ENCODE results near the gene RANBP3.
A peak's percentile ranks its signal among the peaks of the same experiment; 100 is the strongest.

Gene RANBP3

DNA sequence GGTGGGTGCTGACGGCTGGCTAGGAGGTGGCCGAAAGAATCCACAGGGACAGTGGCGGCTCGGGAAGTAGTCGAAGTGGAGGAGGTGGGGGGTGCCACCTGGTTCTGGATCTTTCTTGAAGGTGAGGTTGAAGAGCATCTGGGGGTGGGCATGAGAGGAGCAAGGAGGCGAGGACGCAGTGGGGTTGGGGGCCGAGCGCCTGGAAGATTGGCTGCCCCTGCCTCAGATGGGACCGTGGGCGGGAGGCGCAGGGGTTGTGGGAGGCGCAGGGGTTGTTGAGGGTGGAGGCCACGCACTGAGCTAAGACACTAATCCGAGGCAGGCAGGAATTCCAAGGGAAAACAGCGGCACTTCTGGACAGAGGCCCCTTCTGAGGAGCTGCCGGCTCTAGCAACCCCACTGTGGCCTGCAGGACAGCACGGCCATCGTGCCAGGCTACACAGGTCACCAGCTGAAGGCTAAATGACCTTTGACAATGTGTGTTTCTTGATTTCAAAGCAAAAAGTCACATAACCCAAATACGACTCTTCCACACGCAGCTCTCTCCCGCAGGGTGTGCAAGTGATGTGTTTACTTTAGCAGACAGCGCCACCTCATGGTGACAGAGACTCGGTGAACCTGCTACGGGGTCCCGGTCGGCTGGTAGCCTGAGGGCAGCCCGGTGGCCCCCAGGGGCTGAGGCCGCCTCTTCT, 44.1 kb upstream of the RANBP3 start:
- TF ChIP-seq, protein P1, sequence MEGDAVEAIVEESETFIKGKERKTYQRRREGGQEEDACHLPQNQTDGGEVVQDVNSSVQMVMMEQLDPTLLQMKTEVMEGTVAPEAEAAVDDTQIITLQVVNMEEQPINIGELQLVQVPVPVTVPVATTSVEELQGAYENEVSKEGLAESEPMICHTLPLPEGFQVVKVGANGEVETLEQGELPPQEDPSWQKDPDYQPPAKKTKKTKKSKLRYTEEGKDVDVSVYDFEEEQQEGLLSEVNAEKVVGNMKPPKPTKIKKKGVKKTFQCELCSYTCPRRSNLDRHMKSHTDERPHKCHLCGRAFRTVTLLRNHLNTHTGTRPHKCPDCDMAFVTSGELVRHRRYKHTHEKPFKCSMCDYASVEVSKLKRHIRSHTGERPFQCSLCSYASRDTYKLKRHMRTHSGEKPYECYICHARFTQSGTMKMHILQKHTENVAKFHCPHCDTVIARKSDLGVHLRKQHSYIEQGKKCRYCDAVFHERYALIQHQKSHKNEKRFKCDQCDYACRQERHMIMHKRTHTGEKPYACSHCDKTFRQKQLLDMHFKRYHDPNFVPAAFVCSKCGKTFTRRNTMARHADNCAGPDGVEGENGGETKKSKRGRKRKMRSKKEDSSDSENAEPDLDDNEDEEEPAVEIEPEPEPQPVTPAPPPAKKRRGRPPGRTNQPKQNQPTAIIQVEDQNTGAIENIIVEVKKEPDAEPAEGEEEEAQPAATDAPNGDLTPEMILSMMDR (IDR thresholded peaks at IDR 0.05; ENCODE audit: borderline replicate concordance, control extremely low read depth, extremely low read depth, insufficient read depth, missing control alignments) = peak; percentile 79
- peak; percentile 92 for DNase-seq (ENCODE audit: low spot score)
- in situ Hi-C loops (cut with MboI; ENCODE audit: low sequenced_read_pairs, unreplicated experiment) = loop anchor here (10.0 kb wide), 1 partner anchor 217 kb away; the partner anchor contains the start of gene NRTN

DNA sequence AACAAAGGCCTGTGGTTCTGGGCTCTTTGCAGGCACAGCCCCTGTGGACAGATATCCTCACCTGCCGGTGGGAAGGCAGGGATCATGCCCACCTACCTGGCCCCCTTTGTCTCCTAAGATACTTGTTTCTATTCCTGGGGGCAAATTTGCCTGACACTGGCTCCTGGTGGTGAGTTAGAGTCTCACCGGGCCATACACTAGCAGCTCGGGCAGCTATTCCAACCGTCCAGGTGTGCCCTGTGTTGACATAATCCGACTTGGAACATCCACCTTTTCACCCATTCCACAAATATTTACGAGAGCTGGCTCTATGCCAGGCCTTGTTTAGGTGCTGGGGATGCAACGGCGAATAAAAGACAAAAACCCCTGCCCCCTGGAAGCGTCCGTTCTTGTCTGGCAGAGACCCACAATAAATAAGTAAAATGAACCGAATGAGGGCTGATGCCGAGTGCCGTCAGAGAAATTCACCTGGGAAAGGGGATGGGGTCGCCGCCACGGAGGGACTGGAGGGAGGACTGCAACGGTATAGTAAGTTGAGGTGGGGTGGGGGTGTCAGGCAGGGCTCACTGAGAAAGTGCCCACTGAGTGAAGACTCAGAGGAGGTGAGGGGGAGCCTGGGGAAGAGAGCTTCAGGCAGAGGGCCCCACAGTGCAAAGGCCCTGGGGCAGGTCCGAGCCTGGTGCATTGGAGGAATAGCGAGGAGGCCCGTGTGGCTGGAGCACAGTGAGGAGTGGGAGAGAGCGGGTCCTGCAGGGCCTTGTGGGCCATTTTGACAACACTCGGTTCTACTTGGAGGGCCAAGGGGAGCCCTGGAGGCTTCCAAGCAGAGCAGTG, 43.2 kb upstream of the RANBP3 start:
- in situ Hi-C loops (cut with MboI; ENCODE audit: low sequenced_read_pairs, unreplicated experiment) = loop anchor here (10.0 kb wide), 1 partner anchor 216 kb away; the partner anchor contains the start of gene NRTN
- DNase-seq (ENCODE audit: low spot score) = no peak
- TF ChIP-seq, protein P1 (IDR thresholded peaks at IDR 0.05; ENCODE audit: borderline replicate concordance, control extremely low read depth, extremely low read depth, insufficient read depth, missing control alignments) = no peak

DNA sequence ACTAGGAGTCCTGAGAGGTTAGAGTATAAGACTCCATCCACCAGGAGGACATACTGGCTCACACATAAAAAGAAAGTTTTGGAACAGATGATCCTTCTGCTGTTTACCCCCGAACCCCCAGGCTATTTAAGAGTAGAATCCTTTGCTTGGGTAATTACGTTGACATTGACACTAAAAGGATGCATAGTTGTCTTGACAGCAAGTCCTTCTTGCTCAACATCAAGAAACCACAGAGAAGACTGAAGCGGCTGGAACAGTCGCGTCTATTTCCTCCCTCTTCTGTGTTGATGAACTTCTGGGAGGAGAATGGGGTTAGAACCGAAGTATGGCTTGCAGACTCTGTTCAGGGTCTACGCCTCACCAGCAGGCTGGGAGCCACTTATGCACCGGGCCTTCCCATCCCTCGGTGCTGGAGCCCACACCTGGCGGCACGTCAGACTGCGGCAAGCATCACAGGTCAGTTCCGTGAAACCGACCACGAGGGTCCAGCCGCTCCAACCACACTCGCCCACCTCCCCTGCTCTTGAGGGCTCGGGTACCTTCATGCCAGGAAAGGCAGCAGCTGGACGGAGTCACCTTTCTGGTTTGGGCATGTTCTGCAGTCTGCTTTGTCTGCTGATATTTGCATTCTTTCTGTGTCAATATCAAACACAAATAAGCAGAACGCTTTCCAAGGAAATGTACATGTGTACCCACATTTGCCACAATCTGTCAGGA, 42.4 kb upstream of the RANBP3 start:
- in situ Hi-C loops (cut with MboI; ENCODE audit: low sequenced_read_pairs, unreplicated experiment) = loop anchor here (10.0 kb wide), 1 partner anchor 216 kb away; the partner anchor contains the start of gene NRTN
- no peak for DNase-seq (ENCODE audit: low spot score)
- TF ChIP-seq, protein P1 (IDR thresholded peaks at IDR 0.05; ENCODE audit: borderline replicate concordance, control extremely low read depth, extremely low read depth, insufficient read depth, missing control alignments) = no peak

DNA sequence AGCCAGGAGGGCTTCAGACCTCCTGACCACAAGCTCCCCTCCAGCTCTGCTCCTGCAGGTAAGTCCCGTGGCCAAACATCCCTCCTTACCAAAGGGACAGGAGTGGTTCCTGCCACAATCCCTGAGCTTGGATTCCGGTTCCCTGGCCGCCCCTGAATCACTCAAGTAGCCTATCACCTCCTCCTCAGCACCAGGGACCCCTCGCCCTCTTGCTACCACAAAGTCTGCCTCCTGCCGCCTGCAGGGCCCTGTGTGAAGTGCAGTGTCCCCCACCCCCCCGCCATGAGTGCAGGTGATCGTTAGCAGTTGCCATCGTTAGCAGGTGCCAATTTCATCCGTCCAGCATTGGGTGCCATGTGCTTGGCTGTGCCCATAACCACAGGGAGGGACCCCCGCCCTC, 40.8 kb upstream of the RANBP3 start:
- TF ChIP-seq, protein P1 (IDR thresholded peaks at IDR 0.05; ENCODE audit: borderline replicate concordance, control extremely low read depth, extremely low read depth, insufficient read depth, missing control alignments) = no peak
- no peak for DNase-seq (ENCODE audit: low spot score)
- in situ Hi-C loops (cut with MboI; ENCODE audit: low sequenced_read_pairs, unreplicated experiment) = no loop called here

DNA sequence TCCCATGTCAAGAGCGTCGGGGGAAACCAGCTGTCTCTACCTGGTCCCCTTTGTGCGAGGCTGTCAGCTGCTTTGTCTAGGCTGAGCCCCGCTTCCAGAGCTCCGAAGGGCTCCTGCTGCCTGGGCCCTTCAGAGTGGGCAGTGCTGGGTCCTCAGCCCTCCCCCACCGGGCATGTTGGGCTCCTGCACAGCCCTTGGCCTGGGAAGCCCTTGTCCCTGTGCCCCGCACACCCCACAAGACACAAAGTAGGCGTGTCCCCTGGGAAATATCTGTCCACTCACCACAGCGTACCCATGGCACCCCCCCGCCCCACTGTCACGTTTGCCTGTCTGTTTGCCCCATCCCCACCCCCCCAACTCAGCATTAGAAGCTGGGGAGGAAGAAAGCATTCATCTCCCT, 39.6 kb upstream of the RANBP3 start:
- TF ChIP-seq, protein P1 (IDR thresholded peaks at IDR 0.05; ENCODE audit: borderline replicate concordance, control extremely low read depth, extremely low read depth, insufficient read depth, missing control alignments) = no peak
- no peak for DNase-seq (ENCODE audit: low spot score)
- in situ Hi-C loops (cut with MboI; ENCODE audit: low sequenced_read_pairs, unreplicated experiment) = no loop called here

DNA sequence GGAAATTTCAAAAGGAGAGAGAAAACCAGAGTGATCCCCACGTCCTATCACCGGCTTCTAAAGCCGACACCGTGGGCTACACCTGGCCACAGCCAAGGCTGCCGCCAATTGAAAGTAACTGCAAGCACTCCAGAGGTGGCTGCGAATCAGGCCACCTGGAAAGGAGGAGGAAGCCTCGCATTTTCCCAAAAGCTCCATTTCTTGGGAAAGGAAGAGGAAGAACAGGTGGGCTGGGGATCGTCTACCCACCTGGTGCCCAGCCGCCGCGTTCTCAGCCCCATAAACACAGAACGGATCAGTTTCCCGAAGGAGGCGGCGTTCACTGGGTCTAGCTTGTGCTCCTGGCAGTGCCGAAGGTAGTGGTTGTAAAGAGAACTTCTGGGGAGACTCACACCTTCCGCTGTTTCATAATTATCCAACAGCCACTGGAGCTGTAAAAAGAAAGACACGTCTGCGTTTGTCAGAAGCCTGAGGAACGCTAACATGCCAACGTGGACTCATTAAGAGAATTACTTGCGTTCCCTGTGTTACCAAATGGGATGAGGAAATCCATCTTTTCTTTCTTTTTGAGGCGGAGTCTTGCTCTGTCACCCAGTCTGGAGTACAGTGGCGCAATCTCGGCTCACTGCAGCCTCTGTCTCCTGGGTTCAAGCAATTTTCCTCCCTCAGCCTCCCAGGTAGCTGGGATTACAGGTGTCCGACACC, 38.1 kb upstream of the RANBP3 start:
- TF ChIP-seq, protein P1 (IDR thresholded peaks at IDR 0.05; ENCODE audit: borderline replicate concordance, control extremely low read depth, extremely low read depth, insufficient read depth, missing control alignments) = no peak
- in situ Hi-C loops (cut with MboI; ENCODE audit: low sequenced_read_pairs, unreplicated experiment) = no loop called here
- DNase-seq (ENCODE audit: low spot score) = no peak

Data from GM13976 (cell line).